Glomerular endothelial cell (primary cell): ENCODE data around the gene KRTAP9-2. TPM values are rescaled to one million over a fixed set of nuclear protein-coding genes. Genes with fewer than 3 reads are reported as not detected.

Source experiments
- total RNA-seq: library from RNA; depleted of rRNA; stranded (reverse); fragments of >200 nt; gene quantifications from 2 replicates; pipeline ENCODE4 v1.2.3, GENCODE V29; 2015

The KRTAP9-2 gene
- total RNA-seq, 1 donor from 2014 or later: not detected

Other genes starting within 250 kb of the KRTAP9-2 start
- gene KRT40, start 242.3 kb upstream of the KRTAP9-2 start, total RNA-seq: not detected in 2 replicates
- gene KRTAP3-3, start 232.5 kb upstream of the KRTAP9-2 start, total RNA-seq: not detected in 2 replicates
- not detected in 2 replicates for gene KRTAP3-2, start 226.7 kb upstream of the KRTAP9-2 start, total RNA-seq
- not detected in 2 replicates for gene KRTAP3-1, start 217.5 kb upstream of the KRTAP9-2 start, total RNA-seq
- gene KRTAP1-5, start 199.4 kb upstream of the KRTAP9-2 start, total RNA-seq: 0.29 and 0.82 TPM in 2 replicates
- not detected in 2 replicates for gene KRTAP1-4, start 196.5 kb upstream of the KRTAP9-2 start, total RNA-seq
- not detected in 2 replicates for gene KRTAP1-3, start 191.8 kb upstream of the KRTAP9-2 start, total RNA-seq
- not detected in 2 replicates for gene KRTAP1-1, start 185.2 kb upstream of the KRTAP9-2 start, total RNA-seq
- gene KRTAP2-1, start 179.3 kb upstream of the KRTAP9-2 start, total RNA-seq: not detected in 2 replicates
- gene KRTAP2-2, start 171.4 kb upstream of the KRTAP9-2 start, total RNA-seq: not detected in 2 replicates
- gene KRTAP2-3, start 166.5 kb upstream of the KRTAP9-2 start, total RNA-seq: 1.8 and 5.4 TPM in 2 replicates
- not detected in 2 replicates for gene KRTAP2-4, start 160.8 kb upstream of the KRTAP9-2 start, total RNA-seq
- not detected in 2 replicates for gene KRTAP4-7, start 142.5 kb upstream of the KRTAP9-2 start, total RNA-seq
- gene KRTAP4-8, start 128.5 kb upstream of the KRTAP9-2 start, total RNA-seq: not detected in 2 replicates
- not detected in 2 replicates for gene KRTAP4-16, start 124.4 kb upstream of the KRTAP9-2 start, total RNA-seq
- not detected in 2 replicates for gene KRTAP4-9, start 121.3 kb upstream of the KRTAP9-2 start, total RNA-seq
- gene KRTAP4-11, start 108.3 kb upstream of the KRTAP9-2 start, total RNA-seq: not detected in 2 replicates
- gene KRTAP4-12, start 102.5 kb upstream of the KRTAP9-2 start, total RNA-seq: not detected in 2 replicates
- not detected in 2 replicates for gene KRTAP4-6, start 86.1 kb upstream of the KRTAP9-2 start, total RNA-seq
- gene KRTAP4-5, start 76.8 kb upstream of the KRTAP9-2 start, total RNA-seq: not detected in 2 replicates
- not detected in 2 replicates for gene KRTAP4-4, start 65.9 kb upstream of the KRTAP9-2 start, total RNA-seq
- gene KRTAP4-3, start 58.4 kb upstream of the KRTAP9-2 start, total RNA-seq: not detected in 2 replicates
- not detected in 2 replicates for gene KRTAP4-2, start 48.4 kb upstream of the KRTAP9-2 start, total RNA-seq
- gene KRTAP4-1, start 41.7 kb upstream of the KRTAP9-2 start, total RNA-seq: not detected in 2 replicates
- gene KRTAP9-1, start 36.8 kb upstream of the KRTAP9-2 start, total RNA-seq: not detected in 2 replicates
- not detected in 2 replicates for gene KRTAP9-3, start 5.8 kb downstream of the KRTAP9-2 start, total RNA-seq
- gene KRTAP9-8, start 11.4 kb downstream of the KRTAP9-2 start, total RNA-seq: not detected in 2 replicates
- not detected in 2 replicates for gene KRTAP9-4, start 23.0 kb downstream of the KRTAP9-2 start, total RNA-seq
- gene KRTAP9-9, start 28.7 kb downstream of the KRTAP9-2 start, total RNA-seq: not detected in 2 replicates
- gene KRTAP9-6, start 38.7 kb downstream of the KRTAP9-2 start, total RNA-seq: not detected in 2 replicates
- not detected in 2 replicates for gene KRTAP9-7, start 49.0 kb downstream of the KRTAP9-2 start, total RNA-seq
- gene KRTAP29-1, start 76.2 kb downstream of the KRTAP9-2 start, total RNA-seq: not detected in 2 replicates
- not detected in 2 replicates for gene KRTAP16-1, start 82.7 kb downstream of the KRTAP9-2 start, total RNA-seq
- not detected in 2 replicates for gene KRTAP17-1, start 89.1 kb downstream of the KRTAP9-2 start, total RNA-seq
- not detected in 2 replicates for gene KRT33A, start 124.2 kb downstream of the KRTAP9-2 start, total RNA-seq
- not detected in 2 replicates for gene KRT33B, start 143.2 kb downstream of the KRTAP9-2 start, total RNA-seq
- 0.35 TPM in 1 of 2 replicates, not detected in the other for gene KRT34, start 155.7 kb downstream of the KRTAP9-2 start, total RNA-seq
- gene KRT31, start 171.0 kb downstream of the KRTAP9-2 start, total RNA-seq: not detected in 2 replicates
- not detected in 2 replicates for gene KRT37, start 197.9 kb downstream of the KRTAP9-2 start, total RNA-seq
- gene KRT38, start 214.3 kb downstream of the KRTAP9-2 start, total RNA-seq: not detected in 2 replicates
- not detected in 2 replicates for gene KRT32, start 240.7 kb downstream of the KRTAP9-2 start, total RNA-seq